Glomerular endothelial cell (primary cell): ENCODE data around the gene XRCC2. TPM values are rescaled to one million over a fixed set of nuclear protein-coding genes. Genes with fewer than 3 reads are reported as not detected.
"Not testable (repeated sequence)": the region's sequence is repeated elsewhere in the genome, so short reads cannot be mapped to it uniquely, and the experiment has no call there.

Source experiments
- DNase-seq: peaks from one replicate; pipeline ENCODE4 v3.0.0-alpha.2; 2011; ENCODE audit warnings: low read depth, low spot score; ENCODE audit errors: extremely low read depth
- total RNA-seq: library from RNA; depleted of rRNA; stranded (reverse); fragments of >200 nt; gene quantifications from 2 replicates; pipeline ENCODE4 v1.2.3, GENCODE V29; 2015

XRCC2 gene
- total RNA-seq, 1 donor from 2014 or later, result 4.6 TPM

- no peak for DNase-seq
These were observed 9.9 kb downstream of the XRCC2 start for GRCh38 chr7:152666078-152666477.

GRCh38 chr7:152664636-152665035, 11.3 kb downstream of the XRCC2 start:
- DNase-seq, result peak; percentile 51

- peak; percentile 29 for DNase-seq
These were observed 12.0 kb downstream of the XRCC2 start for GRCh38 chr7:152663931-152664330.

GRCh38 chr7:152663148-152663740, 12.7 kb downstream of the XRCC2 start:
- no peak for DNase-seq

- DNase-seq, result no peak
These were observed 14.5 kb downstream of the XRCC2 start for GRCh38 chr7:152661479-152661878.

- no peak for DNase-seq
These were observed 15.9 kb downstream of the XRCC2 start for GRCh38 chr7:152660021-152660420.

- DNase-seq, result no peak
These were observed 21.0 kb downstream of the XRCC2 start for GRCh38 chr7:152654971-152655370.

GRCh38 chr7:152649220-152649619, 26.7 kb downstream of the XRCC2 start:
- DNase-seq, result no peak

GRCh38 chr7:152647009-152647408, 28.9 kb downstream of the XRCC2 start:
- DNase-seq, result no peak

- not testable (repeated sequence) for DNase-seq
These were observed 29.4 kb downstream of the XRCC2 start for GRCh38 chr7:152646579-152646978.

GRCh38 chr7:152643979-152644559, 31.9 kb downstream of the XRCC2 start:
- no peak for DNase-seq

GRCh38 chr7:152641384-152641783, 34.6 kb downstream of the XRCC2 start:
- no peak for DNase-seq

- no peak for DNase-seq
These were observed 35.1 kb downstream of the XRCC2 start for GRCh38 chr7:152640829-152641228.

- no peak for DNase-seq
These were observed 37.9 kb downstream of the XRCC2 start for GRCh38 chr7:152637920-152638580.

GRCh38 chr7:152637161-152637560, 38.8 kb downstream of the XRCC2 start:
- DNase-seq, result no peak

GRCh38 chr7:152636441-152636840, 39.5 kb downstream of the XRCC2 start:
- DNase-seq, result no peak

GRCh38 chr7:152633504-152633903, 42.4 kb downstream of the XRCC2 start:
- no peak for DNase-seq

GRCh38 chr7:152633072-152633471, 42.9 kb downstream of the XRCC2 start:
- DNase-seq, result no peak

GRCh38 chr7:152628772-152629171, 47.2 kb downstream of the XRCC2 start:
- not testable (repeated sequence) for DNase-seq

GRCh38 chr7:152624228-152624627, 51.7 kb downstream of the XRCC2 start:
- DNase-seq, result no peak

- DNase-seq, result no peak
These were observed 54.5 kb downstream of the XRCC2 start for GRCh38 chr7:152621426-152621825.

GRCh38 chr7:152619027-152619739, 56.8 kb downstream of the XRCC2 start:
- DNase-seq, result no peak
